HL-60 (cell line): Measurements from ENCODE around the gene FARS2.

ENCODE experiments used
- DNase-seq, 2 experiments: peaks; one replicate each; pipeline ENCODE4 v3.0.0-alpha.2; 2010 to 2020; ENCODE audit warnings: low read depth in 1 of 2, low spot score in 1 of 2
- H3K27ac ChIP-seq: fragments of 250-450 bp; sonication (Bioruptor Pico); replicated peaks from 2 replicates; pipeline ENCODE4 v1.5.1; 2020; ENCODE audit warnings: mild to moderate bottlenecking, moderate library complexity
- H3K27me3 ChIP-seq: fragments of 250-450 bp; sonication (Bioruptor Pico); 2 replicates; pipeline ENCODE4 v1.5.1; 2021; ENCODE audit warnings: mild to moderate bottlenecking, moderate library complexity; ENCODE audit not compliant: insufficient read depth, poor library complexity, severe bottlenecking
- H3K4me3 ChIP-seq: replicated peaks from 2 replicates; pipeline ENCODE4 v1.5.1; 2011; ENCODE audit warnings: mild to moderate bottlenecking, control low read depth, low read length; ENCODE audit not compliant: insufficient read depth
- CTCF ChIP-seq: IDR thresholded peaks from one replicate; pipeline ENCODE4 v1.5.1; 2011; ENCODE audit warnings: low read length, control low read depth, inconsistent platforms; ENCODE audit not compliant: insufficient read depth
- GABPA ChIP-seq: IDR thresholded peaks from 2 replicates; pipeline ENCODE4 v1.6.1; 2012; ENCODE audit warnings: low read depth
- POLR2AphosphoS5 ChIP-seq: IDR thresholded peaks from 2 replicates; pipeline ENCODE4 v1.6.1; 2012; ENCODE audit warnings: low read depth
- REST ChIP-seq: IDR thresholded peaks from 2 replicates; pipeline ENCODE4 v1.6.1; 2012; ENCODE audit warnings: low read depth; ENCODE audit not compliant: insufficient replicate concordance
- SPI1 ChIP-seq: IDR thresholded peaks from 2 replicates; pipeline ENCODE4 v1.6.1; 2012; ENCODE audit warnings: low read depth, mild to moderate bottlenecking, borderline replicate concordance

FARS2 gene

GRCh38 chr6:5610640-5611039 is 349.3 kb downstream of the FARS2 start:
- Histone ChIP-seq H3K4me3 (no peak overlapping the region), H3K27me3 (no peaks in the 10 kb centered on the region), H3K27ac (no peak overlapping the region)
- no peak for DNase-seq
- no peak for TF ChIP-seq GABPA
- no peak for TF ChIP-seq CTCF
- no peak for TF ChIP-seq SPI1
- TF ChIP-seq POLR2AphosphoS5: no peak
- TF ChIP-seq REST: no peak

GRCh38 chr6:5617179-5617578 is 355.9 kb downstream of the FARS2 start:
- Histone ChIP-seq H3K4me3 (no peak overlapping the region), H3K27ac (no peak overlapping the region), H3K27me3 (no peaks in the 10 kb centered on the region)
- TF ChIP-seq CTCF (no peak), SPI1 (no peak), GABPA (no peak), POLR2AphosphoS5 (no peak), REST (no peak)
- no peak for DNase-seq

- no peak for TF ChIP-seq CTCF
- TF ChIP-seq POLR2AphosphoS5: no peak
- no peak for TF ChIP-seq REST
- Histone ChIP-seq H3K4me3 (no peak overlapping the region), H3K27me3 (no peaks in the 10 kb centered on the region), H3K27ac (no peak overlapping the region)
- DNase-seq: peak in 1 of 2 experiments; percentile 5
These were observed 357.9 kb downstream of the FARS2 start for GRCh38 chr6:5619249-5619648.
